ENCODE results near the gene TMEM134.

The TMEM134 gene

DNA sequence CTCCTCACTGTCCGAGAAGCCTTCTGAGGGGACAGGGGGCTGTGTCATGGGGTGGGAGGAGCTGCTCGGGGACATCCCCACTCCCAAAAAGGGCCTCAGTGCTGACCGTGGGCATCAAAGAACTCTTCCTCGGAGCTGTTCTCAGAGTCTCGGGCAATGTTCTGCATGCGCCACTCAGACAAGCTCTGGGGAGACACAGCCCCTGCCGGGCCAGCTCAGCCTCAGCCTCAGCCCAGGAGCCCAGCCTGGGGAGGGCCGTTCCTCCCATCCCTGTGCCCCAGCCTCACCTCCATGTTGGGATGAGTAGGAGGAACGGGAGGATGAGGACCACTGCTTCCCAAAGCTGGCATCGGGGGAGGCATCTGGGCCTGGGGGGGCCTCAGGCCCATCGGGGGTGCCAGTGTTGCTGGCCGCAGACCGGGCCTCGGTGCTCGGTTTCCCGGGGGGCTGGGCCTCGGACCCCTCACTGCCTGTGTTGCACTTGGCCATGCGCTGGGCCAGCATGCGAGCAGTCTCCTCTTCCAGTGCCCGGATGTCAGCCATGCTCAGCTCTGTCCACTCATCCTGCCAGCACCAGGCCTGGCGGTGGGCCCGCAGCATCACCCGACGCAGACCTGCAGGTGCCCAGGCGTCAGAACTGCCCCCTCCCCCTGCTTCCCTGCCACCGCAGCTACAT lies 30.9 kb upstream of the TMEM134 start:
- TF ChIP-seq, protein P1, sequence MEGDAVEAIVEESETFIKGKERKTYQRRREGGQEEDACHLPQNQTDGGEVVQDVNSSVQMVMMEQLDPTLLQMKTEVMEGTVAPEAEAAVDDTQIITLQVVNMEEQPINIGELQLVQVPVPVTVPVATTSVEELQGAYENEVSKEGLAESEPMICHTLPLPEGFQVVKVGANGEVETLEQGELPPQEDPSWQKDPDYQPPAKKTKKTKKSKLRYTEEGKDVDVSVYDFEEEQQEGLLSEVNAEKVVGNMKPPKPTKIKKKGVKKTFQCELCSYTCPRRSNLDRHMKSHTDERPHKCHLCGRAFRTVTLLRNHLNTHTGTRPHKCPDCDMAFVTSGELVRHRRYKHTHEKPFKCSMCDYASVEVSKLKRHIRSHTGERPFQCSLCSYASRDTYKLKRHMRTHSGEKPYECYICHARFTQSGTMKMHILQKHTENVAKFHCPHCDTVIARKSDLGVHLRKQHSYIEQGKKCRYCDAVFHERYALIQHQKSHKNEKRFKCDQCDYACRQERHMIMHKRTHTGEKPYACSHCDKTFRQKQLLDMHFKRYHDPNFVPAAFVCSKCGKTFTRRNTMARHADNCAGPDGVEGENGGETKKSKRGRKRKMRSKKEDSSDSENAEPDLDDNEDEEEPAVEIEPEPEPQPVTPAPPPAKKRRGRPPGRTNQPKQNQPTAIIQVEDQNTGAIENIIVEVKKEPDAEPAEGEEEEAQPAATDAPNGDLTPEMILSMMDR (IDR thresholded peaks at IDR 0.05; ENCODE audit: low read length, missing control alignments): no peak
- H3K4me3 ChIP-seq (replicated peaks; ENCODE audit: low read depth, low read length): no peak overlapping the region
- DNase-seq (ENCODE audit: low read depth): no peak

DNA sequence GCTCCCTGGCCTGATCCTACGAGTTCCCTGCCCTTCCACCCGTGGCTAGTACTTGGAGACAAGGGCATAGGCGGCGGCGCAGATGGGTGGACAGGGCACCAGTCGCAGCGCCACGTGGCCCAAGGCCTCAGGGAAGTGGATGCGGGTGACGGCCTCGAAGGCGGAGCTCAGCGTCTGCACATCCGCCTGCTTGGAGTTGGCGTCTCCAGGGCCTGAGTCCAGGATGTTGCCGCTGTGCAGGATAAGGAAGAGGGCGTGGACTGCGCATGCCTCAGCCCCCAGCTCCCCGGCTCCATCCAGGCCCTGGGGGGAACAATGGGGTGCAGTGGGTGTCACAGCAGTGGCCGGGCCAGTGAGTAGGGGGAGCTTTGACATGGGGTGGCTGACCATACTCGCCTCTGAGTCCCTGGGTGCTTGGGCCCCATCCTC lies 29.5 kb upstream of the TMEM134 start:
- DNase-seq (ENCODE audit: low read depth): no peak
- TF ChIP-seq, protein P1 (IDR thresholded peaks at IDR 0.05; ENCODE audit: low read length, missing control alignments): no peak
- no peak overlapping the region for H3K4me3 ChIP-seq (replicated peaks; ENCODE audit: low read depth, low read length)

DNA sequence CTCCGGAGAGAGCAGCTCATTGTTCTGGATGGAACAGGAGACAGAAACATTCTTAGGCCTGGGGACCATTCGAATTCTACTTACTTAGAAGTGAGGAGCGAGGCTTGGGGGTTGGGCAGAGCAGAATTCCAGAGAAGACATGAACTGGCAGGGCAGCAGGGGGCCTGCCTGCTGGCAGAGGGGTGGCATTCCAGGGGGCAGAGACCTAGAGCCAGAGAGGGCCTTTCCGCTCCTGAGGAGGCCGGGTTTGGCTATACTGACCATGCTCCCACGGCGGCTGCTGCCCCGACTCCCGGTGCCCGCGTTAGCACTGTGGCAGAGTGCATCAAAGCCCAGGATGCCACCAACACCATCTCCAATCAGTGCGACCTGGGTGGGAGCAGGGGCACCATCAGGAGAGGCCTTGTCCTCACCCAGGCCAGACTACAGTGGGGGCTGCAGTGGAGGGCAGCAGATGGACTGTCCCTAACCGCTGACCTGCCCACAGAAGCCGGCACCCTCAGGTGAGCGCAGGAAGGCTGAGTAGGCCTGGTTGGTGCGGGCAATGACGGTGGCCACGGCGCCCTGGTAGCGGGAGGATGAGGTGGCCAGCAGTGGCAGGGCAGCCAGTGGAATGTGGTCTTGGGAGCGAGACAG lies 28.7 kb upstream of the TMEM134 start:
- TF ChIP-seq, protein P1 (IDR thresholded peaks at IDR 0.05; ENCODE audit: low read length, missing control alignments): no peak
- no peak overlapping the region for H3K4me3 ChIP-seq (replicated peaks; ENCODE audit: low read depth, low read length)
- DNase-seq (ENCODE audit: low read depth): no peak

DNA sequence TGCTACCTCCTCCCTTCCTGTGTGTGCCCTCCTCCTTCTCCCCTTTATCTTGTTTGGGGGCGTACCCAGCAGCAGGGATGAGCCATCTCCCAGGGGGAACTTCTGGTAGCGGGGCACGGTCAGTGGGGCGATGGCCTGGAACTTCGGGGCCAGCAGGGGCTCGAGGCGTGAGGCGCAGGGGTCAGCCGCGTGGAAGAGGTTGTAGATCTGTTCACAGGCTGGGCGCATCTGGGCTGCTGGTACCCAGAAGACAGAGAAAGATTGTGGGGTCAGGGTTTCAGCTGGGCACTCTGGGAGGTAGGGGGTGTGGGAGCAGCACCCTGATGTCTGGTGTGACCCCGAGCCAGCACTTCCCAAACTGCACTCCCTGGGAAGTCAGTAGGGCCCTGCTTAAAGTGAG lies 27.1 kb upstream of the TMEM134 start:
- TF ChIP-seq, protein P1 (IDR thresholded peaks at IDR 0.05; ENCODE audit: low read length, missing control alignments): no peak
- H3K4me3 ChIP-seq (replicated peaks; ENCODE audit: low read depth, low read length): no peak overlapping the region
- no peak for DNase-seq (ENCODE audit: low read depth)

DNA sequence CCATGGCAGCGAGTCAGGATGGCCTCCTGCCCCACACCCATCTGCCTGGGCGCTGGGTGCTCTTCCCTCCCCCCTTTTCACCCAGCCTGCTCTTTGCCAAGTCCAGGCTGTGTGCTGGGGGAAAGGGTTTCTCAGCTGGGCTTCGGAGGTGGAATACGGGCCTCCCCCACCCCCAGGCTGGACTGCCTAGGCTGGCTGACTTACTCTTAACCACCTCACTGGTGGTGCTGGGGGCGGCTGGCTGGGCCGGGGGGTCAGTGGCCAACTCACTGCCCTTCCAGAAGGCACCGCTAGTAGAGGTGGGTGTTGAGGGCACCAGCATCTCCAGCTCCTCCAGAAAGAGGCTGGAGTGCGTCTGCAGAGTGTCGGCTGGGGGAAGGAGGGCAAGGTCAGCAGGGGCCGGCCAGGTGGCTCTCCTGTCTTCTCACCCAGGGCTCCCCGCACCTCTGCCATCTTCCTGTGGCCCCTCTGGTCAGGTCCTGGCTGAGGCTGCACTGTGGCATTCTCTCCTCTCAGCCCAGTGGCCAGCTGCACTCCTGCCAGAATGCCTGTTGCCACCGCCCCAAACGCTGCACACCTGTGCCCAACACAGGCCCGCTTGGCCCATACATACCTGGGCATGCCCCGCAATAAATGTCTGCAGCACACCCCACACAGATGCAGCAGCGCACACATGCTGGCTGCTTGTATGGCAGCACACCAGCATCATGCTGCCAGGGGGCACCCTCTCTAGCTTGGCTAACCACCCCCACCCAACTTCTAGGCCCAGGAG lies 26.4 kb upstream of the TMEM134 start:
- TF ChIP-seq, protein P1 (IDR thresholded peaks at IDR 0.05; ENCODE audit: low read length, missing control alignments): no peak
- no peak overlapping the region for H3K4me3 ChIP-seq (replicated peaks; ENCODE audit: low read depth, low read length)
- DNase-seq (ENCODE audit: low read depth): no peak

DNA sequence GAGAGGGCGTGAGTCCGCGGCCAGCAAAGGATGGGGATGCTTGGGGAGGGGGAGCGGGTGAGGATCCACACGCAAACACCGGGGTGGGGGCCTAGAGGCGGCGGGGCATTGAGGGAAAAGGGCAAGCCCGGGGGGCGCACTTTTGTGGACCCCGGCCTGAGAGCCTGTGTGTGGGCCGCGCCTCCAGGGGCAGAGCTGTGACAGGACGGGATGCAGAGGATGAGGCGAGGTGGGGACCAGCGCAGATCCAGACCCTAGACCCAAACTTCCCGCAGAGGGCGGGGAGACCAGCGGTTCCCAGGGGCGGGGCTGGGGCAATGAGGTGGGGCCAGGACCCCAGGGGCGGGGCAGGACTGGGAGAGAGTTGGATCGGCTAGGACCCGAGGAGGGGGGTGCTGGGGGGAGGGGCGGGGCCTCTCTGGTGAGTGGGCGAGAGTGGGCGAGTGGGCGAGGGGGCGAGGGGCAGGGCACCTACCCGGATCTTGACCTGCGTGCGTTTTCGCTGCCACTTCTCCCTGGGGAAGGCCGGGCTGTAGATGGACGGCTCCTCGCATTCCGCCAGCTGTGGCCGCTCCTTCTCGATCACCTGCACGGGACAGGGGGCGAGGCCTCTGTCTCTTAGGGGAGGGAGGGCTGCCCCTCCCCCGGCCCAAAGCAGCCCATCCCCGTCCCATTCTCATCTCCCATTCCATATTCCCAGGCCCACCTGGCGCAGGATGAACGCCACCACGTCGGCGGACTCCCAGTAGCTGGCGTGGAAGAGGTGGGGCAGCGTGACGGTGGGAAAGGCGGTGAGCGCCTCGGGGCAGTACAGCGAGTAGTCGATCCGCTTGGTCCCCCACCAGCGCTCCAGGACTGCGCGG lies 25.6 kb upstream of the TMEM134 start:
- H3K4me3 ChIP-seq (replicated peaks; ENCODE audit: low read depth, low read length): no peak overlapping the region
- no peak for DNase-seq (ENCODE audit: low read depth)
- TF ChIP-seq, protein P1 (IDR thresholded peaks at IDR 0.05; ENCODE audit: low read length, missing control alignments): no peak

Data from fibroblast of pulmonary artery (primary cell).